H1 (cell line): ENCODE results near the gene ATG2B. TPM values are rescaled to one million over a fixed set of nuclear protein-coding genes. Genes with fewer than 3 reads are reported as not detected.

ENCODE experiments used
- BACH1 ChIP-seq: IDR thresholded peaks from 2 replicates; pipeline ENCODE4 v1.6.1; 2012; ENCODE audit warnings: low read length, improper control_type of control experiment
- CHD1 ChIP-seq: IDR thresholded peaks from 2 replicates; pipeline ENCODE4 v1.6.1; 2012; ENCODE audit warnings: low read depth, low read length, improper control_type of control experiment
- CREB1 ChIP-seq: IDR thresholded peaks from 2 replicates; pipeline ENCODE4 v1.6.1; 2012; ENCODE audit warnings: inconsistent platforms
- RXRA ChIP-seq: IDR thresholded peaks from 2 replicates; pipeline ENCODE4 v1.6.1; 2011; ENCODE audit warnings: low read depth, mild to moderate bottlenecking, low read length, moderate library complexity; ENCODE audit not compliant: insufficient read depth
- polyA plus RNA-seq, 7 experiments: library from polyadenylated mRNA; depleted of rRNA in 3 of 7; stranded (reverse) in 5 of 7; unstranded in 2 of 7; fragments of >200 nt in 5 of 7; fragments of 200-250 nt in 2 of 7; gene quantifications; 1 replicate in 5 of 7; 2 replicates in 1 of 7; 4 replicates in 1 of 7; pipeline versions ENCODE4 v1.2.1 to v1.2.3, GENCODE V29; 2011 to 2013; ENCODE audit warnings: missing spikeins in 2 of 7, mixed read lengths in 2 of 7
- total RNA-seq: library from RNA; stranded (reverse); fragmentation: NEBNext Ultra II Directional; extraction: Animal tissue kit (Norgen Biotek cat#: 25700); gene quantifications from 2 replicates; pipeline ENCODE4 v1.2.1, GENCODE V29; 2021

Gene ATG2B
- total and polyA plus RNA-seq, 2 of the 8 experiments (the other 6 are each of a cell fraction or from before 2014, with no cell fraction given) = 4.6 to 14.4 TPM

DNA sequence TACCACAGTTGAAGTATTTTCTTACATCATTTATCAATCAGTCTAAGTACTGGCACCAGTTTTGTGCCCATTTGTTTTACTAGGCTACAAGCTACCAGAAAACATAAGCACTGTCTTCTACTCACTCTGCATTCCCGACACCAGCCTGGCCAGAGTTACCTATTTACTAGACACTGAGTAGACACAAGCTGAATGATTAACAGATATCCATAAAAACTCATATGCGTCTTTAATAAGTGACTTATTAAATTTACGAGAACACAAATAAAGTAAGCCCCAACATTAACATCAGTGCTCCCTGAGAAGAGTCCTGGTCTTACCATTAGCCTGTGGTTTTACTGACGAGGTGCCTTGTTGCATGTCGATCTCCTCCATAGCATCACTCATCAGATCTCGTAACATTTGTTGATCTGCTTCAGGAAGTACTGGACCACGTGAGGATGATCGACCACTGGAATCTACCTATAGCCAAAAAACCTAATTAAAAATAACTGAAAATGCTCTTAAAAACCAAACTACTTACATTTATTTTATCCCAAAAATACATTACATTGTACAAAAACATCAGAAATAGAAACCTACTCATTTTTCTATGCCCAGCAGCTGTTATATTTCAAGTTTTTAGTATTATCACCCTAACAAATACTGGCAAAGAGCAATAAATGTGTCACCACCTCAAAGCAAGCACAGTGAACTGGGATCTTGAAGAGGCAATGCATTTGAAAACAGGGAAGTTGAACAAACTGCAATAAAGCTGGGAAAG, 53.8 kb downstream of the ATG2B start (continued):
- no peak for TF ChIP-seq RXRA
- no peak for TF ChIP-seq CHD1
- TF ChIP-seq BACH1 = no peak
- TF ChIP-seq CREB1 = no peak
